Measurements from ENCODE around the gene ALMS1. TPM values are rescaled to one million over a fixed set of nuclear protein-coding genes. Genes with fewer than 3 reads are reported as not detected.

The ALMS1 gene
- total RNA-seq, 3 donors from 2014 or later (not counting 1 experiment from before 2014, with no cell fraction given), result 22.9 to 33.8 (median 26.9) TPM

- H3K4me1 ChIP-seq (ENCODE audit: control insufficient read depth, insufficient read depth, low read length), result peaks cover 13% of the 10 kb centered on the region
- Mint-ChIP-seq H3K4me3 (no peak overlapping the region), H3K27ac (no peak overlapping the region), H3K27me3 (ENCODE audit: low read depth in 2 of 2) (peaks cover 29 to 41% of the 10 kb centered on the region in 2 donors), H3K4me1 (peaks cover 19 to 26% of the 10 kb centered on the region in 2 donors), H3K36me3 (no peaks in the 10 kb centered on the region), H3K9me3 (no peaks in the 10 kb centered on the region)
- no peaks in the 10 kb centered on the region for H3K36me3 ChIP-seq (ENCODE audit: control insufficient read depth, insufficient read depth, low read length)
- no peak for ATAC-seq
- 83% methylated on average over 3 of the region's 3 CpGs for WGBS (ENCODE audit: insufficient coverage)
- no peak overlapping the region for H3K4me3 ChIP-seq (ENCODE audit: low read length)
- TF ChIP-seq CTCF (IDR thresholded peaks at IDR 0.05), result no peak
- DNase-seq, result no peak
- H3K27me3 ChIP-seq (ENCODE audit: control insufficient read depth, insufficient read depth, low read length), result no peaks in the 10 kb centered on the region
- no peaks in the 10 kb centered on the region for H3K9me3 ChIP-seq (ENCODE audit: control insufficient read depth, insufficient read depth, low read length)
- intact Hi-C loops (cut with micrococcal nuclease), result no loop called here
- H3K27ac ChIP-seq (ENCODE audit: low read length), result no peak overlapping the region
Measured at GRCh38 chr2:73383036-73383435, 2.6 kb upstream of the ALMS1 start.

- TF ChIP-seq CTCF (IDR thresholded peaks at IDR 0.05), result no peak
- Histone ChIP-seq H3K4me3 (ENCODE audit: low read length) (peak overlapping the region; percentile 33), H3K4me1 (ENCODE audit: control insufficient read depth, insufficient read depth, low read length) (peaks cover 13% of the 10 kb centered on the region), H3K27me3 (ENCODE audit: control insufficient read depth, insufficient read depth, low read length) (no peaks in the 10 kb centered on the region), H3K36me3 (ENCODE audit: control insufficient read depth, insufficient read depth, low read length) (no peaks in the 10 kb centered on the region), H3K27ac (ENCODE audit: low read length) (peak overlapping the region; percentile 81), H3K9me3 (ENCODE audit: control insufficient read depth, insufficient read depth, low read length) (no peaks in the 10 kb centered on the region)
- DNase-seq (no peak), ATAC-seq (no peak)
- Mint-ChIP-seq H3K4me3 (peak overlapping the region; percentile 87), H3K27me3 (ENCODE audit: low read depth in 2 of 2) (peaks cover 18 to 31% of the 10 kb centered on the region in 2 donors), H3K4me1 (peaks cover 19 to 30% of the 10 kb centered on the region in 2 donors), H3K9me3 (no peaks in the 10 kb centered on the region), H3K27ac (peak overlapping the region; percentile 91), H3K36me3 (no peaks in the 10 kb centered on the region)
- intact Hi-C loops (cut with micrococcal nuclease), result loop anchor here (2.0 kb wide), 2 partner anchors 92 to 150 kb away; partner anchors contain the start of genes CCT7 and EGR4
- 10% methylated on average over 8 of the region's 9 CpGs for WGBS (ENCODE audit: insufficient coverage)
Measured at GRCh38 chr2:73385123-73385503, 523 bp upstream of the ALMS1 start.

GRCh38 chr2:73386342-73386868 is 769 bp downstream of the ALMS1 start:
- Histone ChIP-seq H3K4me1 (ENCODE audit: control insufficient read depth, insufficient read depth, low read length) (peaks cover 13% of the 10 kb centered on the region), H3K4me3 (ENCODE audit: low read length) (peak overlapping the region; percentile 95), H3K9me3 (ENCODE audit: control insufficient read depth, insufficient read depth, low read length) (no peaks in the 10 kb centered on the region), H3K27me3 (ENCODE audit: control insufficient read depth, insufficient read depth, low read length) (no peaks in the 10 kb centered on the region), H3K27ac (ENCODE audit: low read length) (peak overlapping the region; percentile 89), H3K36me3 (ENCODE audit: control insufficient read depth, insufficient read depth, low read length) (no peaks in the 10 kb centered on the region)
- ATAC-seq (peak in 2 of 3 donors; percentile 0), DNase-seq (no peak)
- WGBS (ENCODE audit: insufficient coverage), result under 1% methylated on average over 24 of the region's 24 CpGs
- no peaks in the 10 kb centered on the region for H3K9me3 Mint-ChIP-seq
- peak overlapping the region; percentile 87 for H3K4me3 Mint-ChIP-seq
- H3K27ac Mint-ChIP-seq, result peak overlapping the region; percentile 91
- H3K4me1 Mint-ChIP-seq, result peaks cover 19 to 30% of the 10 kb centered on the region in 2 donors
- no peak for TF ChIP-seq CTCF (IDR thresholded peaks at IDR 0.05)
- no peaks in the 10 kb centered on the region for H3K36me3 Mint-ChIP-seq
- H3K27me3 Mint-ChIP-seq (ENCODE audit: low read depth in 2 of 2), result peaks cover 14 to 21% of the 10 kb centered on the region in 2 donors
- intact Hi-C loops (cut with micrococcal nuclease), result no loop called here
